ENCODE measurements around the gene PELO.

Gene PELO

DNA sequence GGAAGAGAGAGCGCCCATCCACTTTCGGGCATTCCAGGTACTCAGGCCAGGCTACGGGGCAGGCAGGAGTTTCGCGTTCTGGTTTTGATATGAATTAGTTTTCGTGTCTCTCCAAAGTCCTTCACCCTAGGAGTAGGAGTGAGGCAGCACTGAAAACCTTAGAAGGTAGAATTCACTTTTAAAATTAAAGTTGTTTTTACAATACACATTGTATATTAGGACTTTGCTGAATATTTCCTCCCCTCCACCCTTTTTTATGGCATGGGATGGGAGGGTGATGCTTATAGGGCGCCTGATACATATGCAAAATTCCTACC, 747 bp downstream of the PELO start:
- DNase-seq (ENCODE audit: low spot score), result no peak
- TF ChIP-seq, protein P1, sequence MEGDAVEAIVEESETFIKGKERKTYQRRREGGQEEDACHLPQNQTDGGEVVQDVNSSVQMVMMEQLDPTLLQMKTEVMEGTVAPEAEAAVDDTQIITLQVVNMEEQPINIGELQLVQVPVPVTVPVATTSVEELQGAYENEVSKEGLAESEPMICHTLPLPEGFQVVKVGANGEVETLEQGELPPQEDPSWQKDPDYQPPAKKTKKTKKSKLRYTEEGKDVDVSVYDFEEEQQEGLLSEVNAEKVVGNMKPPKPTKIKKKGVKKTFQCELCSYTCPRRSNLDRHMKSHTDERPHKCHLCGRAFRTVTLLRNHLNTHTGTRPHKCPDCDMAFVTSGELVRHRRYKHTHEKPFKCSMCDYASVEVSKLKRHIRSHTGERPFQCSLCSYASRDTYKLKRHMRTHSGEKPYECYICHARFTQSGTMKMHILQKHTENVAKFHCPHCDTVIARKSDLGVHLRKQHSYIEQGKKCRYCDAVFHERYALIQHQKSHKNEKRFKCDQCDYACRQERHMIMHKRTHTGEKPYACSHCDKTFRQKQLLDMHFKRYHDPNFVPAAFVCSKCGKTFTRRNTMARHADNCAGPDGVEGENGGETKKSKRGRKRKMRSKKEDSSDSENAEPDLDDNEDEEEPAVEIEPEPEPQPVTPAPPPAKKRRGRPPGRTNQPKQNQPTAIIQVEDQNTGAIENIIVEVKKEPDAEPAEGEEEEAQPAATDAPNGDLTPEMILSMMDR (IDR thresholded peaks at IDR 0.05; ENCODE audit: borderline replicate concordance, control extremely low read depth, extremely low read depth, insufficient read depth, missing control alignments), result no peak
- in situ Hi-C loops (cut with MboI; ENCODE audit: low sequenced_read_pairs, unreplicated experiment), result no loop called here

DNA sequence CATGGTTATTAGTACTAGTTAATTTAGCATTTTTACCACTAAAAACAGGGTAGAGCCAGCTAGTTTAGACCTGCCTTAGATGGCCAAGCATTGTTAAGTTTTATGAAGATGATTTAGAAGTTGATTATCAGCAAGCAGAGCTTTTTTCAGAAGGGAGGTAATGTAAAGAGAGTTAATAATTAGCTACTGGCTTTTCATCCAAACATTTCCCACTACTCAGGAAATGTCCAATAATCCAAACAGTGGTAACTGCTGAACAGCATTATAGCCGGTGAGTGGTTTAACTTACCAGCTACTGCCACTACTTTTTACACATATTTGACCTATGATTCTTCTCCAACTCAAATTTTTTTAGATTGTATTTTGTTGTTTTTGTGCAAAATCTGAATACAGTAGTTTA, 1.7 kb downstream of the PELO start:
- no peak for DNase-seq (ENCODE audit: low spot score)
- TF ChIP-seq, protein P1 (IDR thresholded peaks at IDR 0.05; ENCODE audit: borderline replicate concordance, control extremely low read depth, extremely low read depth, insufficient read depth, missing control alignments), result no peak
- in situ Hi-C loops (cut with MboI; ENCODE audit: low sequenced_read_pairs, unreplicated experiment), result no loop called here

DNA sequence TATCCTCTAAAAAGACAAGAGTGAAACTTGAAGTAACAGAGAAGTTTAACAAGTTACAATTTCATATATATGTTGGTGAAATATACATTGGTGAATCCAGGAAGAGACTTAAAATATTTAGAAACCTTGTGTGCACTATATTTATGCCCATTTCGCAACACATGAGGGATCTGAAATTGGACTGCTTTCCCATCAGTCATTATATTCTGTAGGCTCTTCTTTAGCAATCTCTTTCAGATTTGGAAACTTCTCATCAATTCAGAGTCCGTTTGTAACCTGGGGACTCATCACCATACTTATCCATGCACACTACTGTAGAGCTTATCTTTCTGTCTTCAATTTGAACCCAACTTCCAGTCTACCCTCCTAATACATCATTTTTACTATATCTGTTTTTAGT, 2.1 kb downstream of the PELO start:
- DNase-seq (ENCODE audit: low spot score), result no peak
- in situ Hi-C loops (cut with MboI; ENCODE audit: low sequenced_read_pairs, unreplicated experiment), result no loop called here
- TF ChIP-seq, protein P1 (IDR thresholded peaks at IDR 0.05; ENCODE audit: borderline replicate concordance, control extremely low read depth, extremely low read depth, insufficient read depth, missing control alignments), result no peak

DNA sequence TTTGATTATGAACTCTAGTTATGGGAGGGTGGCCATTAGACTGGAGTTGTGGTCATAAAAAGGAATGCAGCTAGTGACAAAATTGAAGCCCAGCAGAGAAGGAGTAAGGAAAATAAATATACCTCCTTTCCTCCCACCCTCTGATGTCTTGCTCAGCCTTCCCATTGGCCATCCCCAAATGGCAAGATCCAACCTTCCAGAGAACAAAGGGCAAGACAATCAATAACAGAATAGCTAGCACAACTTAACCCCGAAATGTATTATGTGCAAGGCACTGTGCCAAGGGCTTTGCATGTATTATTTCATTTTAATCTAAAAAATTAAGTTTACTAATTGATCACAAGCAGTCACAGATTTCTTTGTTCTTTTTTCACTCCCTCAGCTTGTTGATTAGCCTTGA, 3.6 kb downstream of the PELO start:
- in situ Hi-C loops (cut with MboI; ENCODE audit: low sequenced_read_pairs, unreplicated experiment), result no loop called here
- DNase-seq (ENCODE audit: low spot score), result no peak
- TF ChIP-seq, protein P1 (IDR thresholded peaks at IDR 0.05; ENCODE audit: borderline replicate concordance, control extremely low read depth, extremely low read depth, insufficient read depth, missing control alignments), result no peak

DNA sequence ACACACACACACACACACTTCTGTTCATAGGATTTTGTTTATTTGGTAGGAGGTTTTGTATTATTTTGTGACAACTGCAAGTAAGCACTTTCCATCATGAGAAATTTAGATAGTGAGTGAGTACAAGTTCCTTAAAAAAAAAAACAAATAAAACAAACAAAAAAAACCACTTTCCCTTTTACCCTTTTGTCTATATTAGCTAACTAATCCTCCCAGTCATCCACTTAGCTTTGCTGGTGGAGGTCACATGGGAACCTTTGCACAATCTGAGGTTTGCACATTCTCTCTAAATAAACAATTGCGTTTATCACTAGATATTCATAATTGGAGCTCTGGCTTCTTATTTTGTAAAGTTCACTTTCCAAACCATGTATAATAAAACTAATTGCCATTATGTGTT, 6.8 kb downstream of the PELO start:
- no peak for DNase-seq (ENCODE audit: low spot score)
- in situ Hi-C loops (cut with MboI; ENCODE audit: low sequenced_read_pairs, unreplicated experiment), result no loop called here
- TF ChIP-seq, protein P1 (IDR thresholded peaks at IDR 0.05; ENCODE audit: borderline replicate concordance, control extremely low read depth, extremely low read depth, insufficient read depth, missing control alignments), result no peak

DNA sequence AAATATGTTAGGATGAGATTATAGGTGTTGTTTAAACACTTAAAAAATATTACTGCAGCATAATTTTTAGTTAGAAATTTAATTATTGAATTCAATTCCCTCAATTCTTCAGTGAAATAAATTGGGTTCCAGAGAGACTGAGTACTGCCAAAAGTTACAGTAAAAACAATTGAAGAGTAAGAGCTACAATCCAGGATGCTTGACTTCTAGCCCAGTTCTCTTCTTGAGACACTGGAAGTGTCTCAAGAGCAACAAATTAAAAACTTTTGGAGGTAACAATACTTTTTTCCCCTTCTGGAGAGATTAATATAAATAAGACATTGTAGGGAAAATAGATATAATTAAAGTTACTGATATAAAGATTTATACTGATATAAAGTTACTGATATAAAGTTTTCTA, 8.3 kb downstream of the PELO start:
- in situ Hi-C loops (cut with MboI; ENCODE audit: low sequenced_read_pairs, unreplicated experiment), result no loop called here
- TF ChIP-seq, protein P1 (IDR thresholded peaks at IDR 0.05; ENCODE audit: borderline replicate concordance, control extremely low read depth, extremely low read depth, insufficient read depth, missing control alignments), result no peak
- DNase-seq (ENCODE audit: low spot score), result no peak

DNA sequence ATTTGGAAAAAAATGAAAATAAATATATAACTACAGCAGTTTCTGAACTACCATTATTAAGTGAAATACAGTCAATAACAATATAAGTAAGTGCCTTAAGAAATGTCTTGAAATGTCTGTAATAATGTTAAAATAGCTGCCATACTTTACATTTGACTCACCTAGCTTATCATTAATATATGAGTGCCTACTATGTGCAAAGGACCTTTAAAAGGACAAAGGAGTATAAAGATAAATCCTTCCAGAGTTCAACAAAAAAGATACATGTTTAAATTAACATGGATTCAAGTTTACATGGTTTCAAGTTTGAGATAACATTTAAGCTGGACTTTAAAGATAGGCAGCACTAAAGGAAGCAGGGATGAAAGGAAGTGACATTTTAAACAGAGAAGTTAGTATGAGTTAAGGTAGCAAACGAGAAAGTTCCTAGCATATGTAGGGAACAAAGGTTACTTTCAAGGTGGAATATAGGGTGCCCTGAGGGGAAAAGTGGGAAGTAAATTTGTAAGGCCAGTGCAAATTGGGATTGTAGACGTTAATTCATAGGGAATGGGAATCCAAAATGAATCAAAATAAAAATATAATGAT, 8.9 kb downstream of the PELO start:
- DNase-seq (ENCODE audit: low spot score), result no peak
- TF ChIP-seq, protein P1 (IDR thresholded peaks at IDR 0.05; ENCODE audit: borderline replicate concordance, control extremely low read depth, extremely low read depth, insufficient read depth, missing control alignments), result no peak
- in situ Hi-C loops (cut with MboI; ENCODE audit: low sequenced_read_pairs, unreplicated experiment), result no loop called here

Data from GM13976 (cell line).